ENCODE results near the gene PRPS2.

Gene PRPS2

GRCh38 chrX:12792711-12793110 lies 1.5 kb downstream of the PRPS2 start:
- peak overlapping the region; percentile 86 for H3K4me3 Mint-ChIP-seq
- no peaks in the 10 kb centered on the region for H3K27me3 Mint-ChIP-seq
- peaks cover 27% of the 10 kb centered on the region for H3K36me3 Mint-ChIP-seq (ENCODE audit: low read depth)
- peaks cover 30% of the 10 kb centered on the region for H3K4me1 Mint-ChIP-seq (ENCODE audit: low read depth)
- H3K27ac Mint-ChIP-seq, result peak overlapping the region; percentile 80
- no peaks in the 10 kb centered on the region for H3K9me3 Mint-ChIP-seq

GRCh38 chrX:12794654-12795053 lies 3.4 kb downstream of the PRPS2 start:
- no peaks in the 10 kb centered on the region for H3K27me3 Mint-ChIP-seq
- H3K4me3 Mint-ChIP-seq, result no peak overlapping the region
- H3K4me1 Mint-ChIP-seq (ENCODE audit: low read depth), result peaks cover 30% of the 10 kb centered on the region
- H3K9me3 Mint-ChIP-seq, result no peaks in the 10 kb centered on the region
- H3K36me3 Mint-ChIP-seq (ENCODE audit: low read depth), result peaks cover 41% of the 10 kb centered on the region
- no peak overlapping the region for H3K27ac Mint-ChIP-seq

- H3K9me3 Mint-ChIP-seq, result no peaks in the 10 kb centered on the region
- no peak overlapping the region for H3K27ac Mint-ChIP-seq
- H3K4me1 Mint-ChIP-seq (ENCODE audit: low read depth), result peaks cover 20% of the 10 kb centered on the region
- no peaks in the 10 kb centered on the region for H3K27me3 Mint-ChIP-seq
- no peak overlapping the region for H3K4me3 Mint-ChIP-seq
- H3K36me3 Mint-ChIP-seq (ENCODE audit: low read depth), result peaks cover 56% of the 10 kb centered on the region
These were observed 7.4 kb downstream of the PRPS2 start for GRCh38 chrX:12798601-12799000.

- Mint-ChIP-seq H3K27ac (no peak overlapping the region), H3K36me3 (ENCODE audit: low read depth) (peaks cover 55% of the 10 kb centered on the region), H3K9me3 (no peaks in the 10 kb centered on the region), H3K4me1 (ENCODE audit: low read depth) (peaks cover 19% of the 10 kb centered on the region), H3K4me3 (no peak overlapping the region), H3K27me3 (no peaks in the 10 kb centered on the region)
These were observed 7.9 kb downstream of the PRPS2 start for GRCh38 chrX:12799118-12799517.

- Mint-ChIP-seq H3K27ac (peak overlapping the region; percentile 87), H3K36me3 (ENCODE audit: low read depth) (peaks cover 59% of the 10 kb centered on the region), H3K4me3 (no peak overlapping the region), H3K4me1 (ENCODE audit: low read depth) (peaks cover 13% of the 10 kb centered on the region), H3K9me3 (no peaks in the 10 kb centered on the region), H3K27me3 (no peaks in the 10 kb centered on the region)
These were observed 11.5 kb downstream of the PRPS2 start for GRCh38 chrX:12802741-12803140.

- Mint-ChIP-seq H3K36me3 (ENCODE audit: low read depth) (peaks cover 55% of the 10 kb centered on the region), H3K9me3 (no peaks in the 10 kb centered on the region), H3K4me1 (ENCODE audit: low read depth) (peaks cover 13% of the 10 kb centered on the region), H3K27ac (no peak overlapping the region), H3K27me3 (no peaks in the 10 kb centered on the region), H3K4me3 (no peak overlapping the region)
These were observed 13.4 kb downstream of the PRPS2 start for GRCh38 chrX:12804655-12805054.

GRCh38 chrX:12805333-12805732 lies 14.1 kb downstream of the PRPS2 start:
- Mint-ChIP-seq H3K36me3 (ENCODE audit: low read depth) (peaks cover 56% of the 10 kb centered on the region), H3K4me3 (no peak overlapping the region), H3K9me3 (no peaks in the 10 kb centered on the region), H3K4me1 (ENCODE audit: low read depth) (peaks cover 17% of the 10 kb centered on the region), H3K27ac (no peak overlapping the region), H3K27me3 (no peaks in the 10 kb centered on the region)

GRCh38 chrX:12811658-12812057 lies 20.4 kb downstream of the PRPS2 start:
- no peaks in the 10 kb centered on the region for H3K27me3 Mint-ChIP-seq
- H3K9me3 Mint-ChIP-seq, result no peaks in the 10 kb centered on the region
- no peak overlapping the region for H3K27ac Mint-ChIP-seq
- H3K4me3 Mint-ChIP-seq, result no peak overlapping the region
- H3K4me1 Mint-ChIP-seq (ENCODE audit: low read depth), result peaks cover 18% of the 10 kb centered on the region
- peaks cover 39% of the 10 kb centered on the region for H3K36me3 Mint-ChIP-seq (ENCODE audit: low read depth)

- Mint-ChIP-seq H3K9me3 (no peaks in the 10 kb centered on the region), H3K36me3 (ENCODE audit: low read depth) (peaks cover 31% of the 10 kb centered on the region), H3K4me1 (ENCODE audit: low read depth) (peaks cover 18% of the 10 kb centered on the region), H3K4me3 (no peak overlapping the region), H3K27ac (no peak overlapping the region), H3K27me3 (no peaks in the 10 kb centered on the region)
These were observed 23.2 kb downstream of the PRPS2 start for GRCh38 chrX:12814420-12814819.

GRCh38 chrX:12817528-12817927 lies 26.3 kb downstream of the PRPS2 start:
- peaks cover 7% of the 10 kb centered on the region for H3K4me1 Mint-ChIP-seq (ENCODE audit: low read depth)
- no peak overlapping the region for H3K27ac Mint-ChIP-seq
- H3K4me3 Mint-ChIP-seq, result no peak overlapping the region
- no peaks in the 10 kb centered on the region for H3K27me3 Mint-ChIP-seq
- H3K9me3 Mint-ChIP-seq, result no peaks in the 10 kb centered on the region
- H3K36me3 Mint-ChIP-seq (ENCODE audit: low read depth), result peaks cover 43% of the 10 kb centered on the region

- H3K4me3 Mint-ChIP-seq, result no peak overlapping the region
- peaks cover 4% of the 10 kb centered on the region for H3K4me1 Mint-ChIP-seq (ENCODE audit: low read depth)
- no peaks in the 10 kb centered on the region for H3K27me3 Mint-ChIP-seq
- no peak overlapping the region for H3K27ac Mint-ChIP-seq
- H3K9me3 Mint-ChIP-seq, result no peaks in the 10 kb centered on the region
- peaks cover 44% of the 10 kb centered on the region for H3K36me3 Mint-ChIP-seq (ENCODE audit: low read depth)
These were observed 28.0 kb downstream of the PRPS2 start for GRCh38 chrX:12819222-12819621.

- H3K4me1 Mint-ChIP-seq (ENCODE audit: low read depth), result no peaks in the 10 kb centered on the region
- no peaks in the 10 kb centered on the region for H3K27me3 Mint-ChIP-seq
- no peak overlapping the region for H3K27ac Mint-ChIP-seq
- peaks cover 52% of the 10 kb centered on the region for H3K36me3 Mint-ChIP-seq (ENCODE audit: low read depth)
- no peak overlapping the region for H3K4me3 Mint-ChIP-seq
- no peaks in the 10 kb centered on the region for H3K9me3 Mint-ChIP-seq
These were observed 29.5 kb downstream of the PRPS2 start for GRCh38 chrX:12820737-12821136.

- H3K27ac Mint-ChIP-seq, result no peak overlapping the region
These were observed 33.7 kb downstream of the PRPS2 start for GRCh38 chrX:12824944-12825343.

GRCh38 chrX:12825801-12826200 lies 34.6 kb downstream of the PRPS2 start:
- H3K36me3 Mint-ChIP-seq (ENCODE audit: low read depth), result peaks cover 31% of the 10 kb centered on the region
- H3K27me3 Mint-ChIP-seq, result no peaks in the 10 kb centered on the region
- H3K4me1 Mint-ChIP-seq (ENCODE audit: low read depth), result no peaks in the 10 kb centered on the region
- no peaks in the 10 kb centered on the region for H3K9me3 Mint-ChIP-seq
- no peak overlapping the region for H3K4me3 Mint-ChIP-seq
- H3K27ac Mint-ChIP-seq, result no peak overlapping the region

More at GRCh38 chrX:12824944-12825343, 33.7 kb downstream of the PRPS2 start:
- H3K4me1 Mint-ChIP-seq (ENCODE audit: low read depth), result no peaks in the 10 kb centered on the region
- no peak overlapping the region for H3K4me3 Mint-ChIP-seq
- no peaks in the 10 kb centered on the region for H3K27me3 Mint-ChIP-seq
- H3K9me3 Mint-ChIP-seq, result no peaks in the 10 kb centered on the region
- H3K36me3 Mint-ChIP-seq (ENCODE audit: low read depth), result peaks cover 37% of the 10 kb centered on the region

GRCh38 chrX:12843061-12843667 lies 52.0 kb downstream of the PRPS2 start:
- no peaks in the 10 kb centered on the region for H3K27me3 Mint-ChIP-seq
- peaks cover 17% of the 10 kb centered on the region for H3K4me1 Mint-ChIP-seq (ENCODE audit: low read depth)
- peak overlapping the region; percentile 76 for H3K27ac Mint-ChIP-seq
- no peaks in the 10 kb centered on the region for H3K9me3 Mint-ChIP-seq
- H3K36me3 Mint-ChIP-seq (ENCODE audit: low read depth), result no peaks in the 10 kb centered on the region
- peak overlapping the region; percentile 69 for H3K4me3 Mint-ChIP-seq

- Mint-ChIP-seq H3K9me3 (no peaks in the 10 kb centered on the region), H3K27me3 (no peaks in the 10 kb centered on the region), H3K36me3 (ENCODE audit: low read depth) (no peaks in the 10 kb centered on the region), H3K4me3 (peak overlapping the region; percentile 69), H3K4me1 (ENCODE audit: low read depth) (peaks cover 17% of the 10 kb centered on the region), H3K27ac (peak overlapping the region; percentile 76)
These were observed 52.6 kb downstream of the PRPS2 start for GRCh38 chrX:12843668-12844279.

Measured in stimulated activated naive CD8-positive, alpha-beta T cell treated with anti-CD3 and anti-CD28 coated beads, Interleukin-15, Interleukin-2, amounts not matched to agents 100 ng/mL and 50 ng/mL, for 24 hours (primary cell).